Fibroblast of upper back skin (primary cell): ENCODE data around the gene HOXC11.

Source experiments
- DNase-seq: peaks from one replicate; pipeline ENCODE4 v3.0.0-alpha.2; 2013

Gene HOXC11

DNA sequence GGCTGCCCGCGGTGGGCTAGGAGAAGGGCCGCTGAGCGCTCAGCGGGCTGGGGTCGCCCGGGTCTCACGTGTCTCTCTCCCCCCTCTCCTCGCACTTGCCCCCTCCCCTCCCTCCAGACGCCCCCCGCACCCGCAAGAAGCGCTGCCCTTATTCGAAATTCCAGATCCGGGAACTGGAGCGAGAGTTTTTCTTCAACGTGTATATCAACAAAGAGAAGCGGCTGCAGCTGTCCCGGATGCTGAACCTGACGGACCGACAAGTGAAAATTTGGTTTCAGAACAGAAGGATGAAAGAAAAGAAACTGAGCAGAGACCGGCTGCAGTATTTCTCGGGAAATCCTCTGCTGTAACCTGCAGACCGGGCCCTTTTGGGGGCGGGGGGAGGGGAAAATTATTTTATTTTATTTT, 2.1 kb downstream of the HOXC11 start:
- no peak for DNase-seq

DNA sequence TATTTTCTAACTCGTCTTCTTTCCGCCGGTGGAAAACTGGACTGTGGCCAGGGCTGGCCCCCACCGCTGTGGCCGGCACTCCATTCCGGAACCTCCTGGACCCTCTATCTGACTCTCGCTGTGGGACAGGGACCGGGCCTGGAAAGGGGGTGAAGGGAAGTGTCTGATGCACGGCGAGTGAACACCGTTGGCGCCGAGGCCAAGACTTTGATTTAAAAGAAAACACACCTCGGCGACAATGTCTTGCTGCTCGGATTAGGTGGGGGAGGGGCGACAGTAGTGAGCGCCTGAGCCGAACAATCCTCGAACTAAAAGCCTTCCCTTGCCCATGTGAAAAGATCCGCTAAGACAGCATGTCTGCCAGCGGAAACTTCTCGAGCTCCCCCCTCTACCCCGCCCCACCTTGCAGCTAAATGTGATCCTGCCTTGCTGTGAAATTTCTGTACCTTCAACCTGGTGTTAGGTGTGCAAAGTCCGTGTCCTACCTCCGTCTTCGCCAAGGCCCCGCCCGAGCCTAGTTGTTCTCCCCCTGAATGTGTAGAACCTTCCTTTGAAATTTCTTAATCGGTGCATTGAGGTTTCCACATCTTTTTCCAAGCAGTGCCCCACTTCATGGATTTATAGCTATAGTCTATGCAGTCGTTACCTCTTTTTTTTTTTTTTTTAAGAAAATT, 2.7 kb downstream of the HOXC11 start:
- no peak for DNase-seq

DNA sequence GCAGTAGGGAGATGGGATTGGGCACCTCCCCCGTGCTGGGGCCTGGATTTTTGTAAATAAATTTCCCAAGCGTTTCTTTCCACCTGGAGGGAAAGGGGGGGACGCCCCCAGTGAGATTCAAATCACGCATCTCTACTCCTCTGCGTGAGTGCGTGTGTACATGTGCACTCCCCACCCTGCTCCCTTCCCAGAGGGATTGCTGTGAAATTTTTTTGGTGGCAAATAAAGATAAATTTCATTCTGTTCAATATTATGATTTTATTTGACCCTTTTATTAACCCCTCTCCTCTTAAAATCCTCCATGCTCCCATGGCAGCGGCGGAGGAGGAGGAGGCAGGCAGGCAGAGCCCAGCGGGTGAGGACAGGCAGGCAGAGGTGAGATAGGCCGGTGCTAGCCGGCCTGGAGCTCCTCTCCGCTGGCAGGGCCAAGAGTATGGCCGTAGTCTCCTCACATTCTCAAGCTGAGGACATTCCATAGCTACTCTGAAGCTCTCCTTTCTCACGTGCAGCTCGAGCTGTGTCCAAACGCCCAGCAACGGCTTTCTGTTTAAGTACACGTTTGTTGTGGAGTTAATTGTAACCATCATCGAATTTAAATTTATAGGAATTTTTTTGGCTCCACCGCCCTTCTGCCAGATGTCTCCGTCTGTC, 3.4 kb downstream of the HOXC11 start:
- no peak for DNase-seq

DNA sequence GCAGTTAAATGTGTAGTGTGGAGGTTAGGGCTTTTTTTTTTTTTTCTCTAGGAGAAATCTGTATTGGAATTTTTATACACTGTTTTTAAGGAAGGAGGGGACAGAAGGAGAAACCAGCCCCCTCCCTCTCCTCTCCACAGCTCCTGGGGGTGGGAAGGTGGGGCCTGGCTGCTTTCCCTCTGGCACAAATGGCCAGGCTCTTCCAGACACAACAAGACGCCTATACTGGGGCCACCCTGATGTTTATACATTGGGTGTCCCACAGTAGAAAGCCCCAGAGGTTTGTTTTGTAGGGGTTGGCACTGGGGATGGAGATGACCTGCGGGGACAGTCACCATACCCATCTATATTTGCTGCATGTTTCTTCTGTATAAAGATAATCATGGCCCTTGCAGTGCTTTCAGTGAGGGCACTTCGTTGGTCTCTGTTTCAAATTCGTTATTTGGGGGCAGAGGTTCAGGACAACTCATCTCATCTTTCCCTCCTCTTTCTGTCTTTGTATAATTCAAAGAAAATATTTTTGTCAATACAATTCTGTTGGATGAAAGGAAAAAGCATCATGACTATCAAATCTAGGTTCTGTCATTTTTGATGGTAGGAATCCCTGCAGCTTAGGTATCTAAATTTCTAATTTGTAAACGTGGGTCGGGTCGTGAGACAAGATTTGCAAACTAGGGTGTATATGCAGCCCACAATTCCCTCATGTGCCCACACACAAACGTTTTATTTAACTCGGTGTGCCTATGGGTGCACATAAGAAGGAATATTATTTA, 4.1 kb downstream of the HOXC11 start:
- DNase-seq: no peak

DNA sequence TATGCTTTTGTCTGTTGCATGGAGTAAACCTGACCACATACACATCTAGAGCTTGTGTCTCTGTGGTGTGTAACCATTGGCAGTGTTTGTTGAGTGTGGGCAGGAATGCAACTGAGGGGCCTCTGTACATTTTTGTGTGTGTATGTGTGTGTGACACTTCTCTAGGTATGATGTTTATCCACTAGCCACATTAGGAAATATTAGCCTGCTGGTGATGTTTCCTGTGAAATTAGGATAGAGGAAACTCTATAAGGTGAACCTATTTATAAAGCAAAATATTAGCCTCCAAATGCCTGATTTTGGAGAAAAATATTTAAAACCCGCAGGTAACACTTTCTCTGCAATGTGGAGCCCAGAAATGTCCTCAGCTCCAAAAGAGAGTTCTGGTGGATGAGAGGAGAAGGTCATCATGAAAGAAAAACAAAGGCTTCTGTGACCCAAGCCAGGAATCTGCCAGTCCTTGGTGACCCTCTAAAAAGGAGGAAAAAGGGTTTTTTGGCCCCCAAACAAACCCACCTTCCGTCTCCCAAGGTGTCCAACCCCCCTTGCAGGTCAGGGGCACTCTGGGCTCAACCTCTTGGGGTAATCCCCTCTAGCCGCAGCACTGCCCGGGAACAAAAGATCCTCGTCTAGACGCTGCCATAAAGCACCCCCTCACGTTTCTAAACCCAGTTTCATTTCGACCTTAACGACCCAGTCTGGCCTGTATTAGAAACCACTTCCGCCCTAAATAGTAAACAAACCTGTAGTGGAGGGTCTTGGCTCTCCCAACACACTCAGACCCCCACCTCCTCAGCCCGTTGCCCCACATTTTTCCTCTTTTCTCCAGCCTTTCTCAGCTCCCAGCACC, 4.9 kb downstream of the HOXC11 start:
- DNase-seq: no peak

DNA sequence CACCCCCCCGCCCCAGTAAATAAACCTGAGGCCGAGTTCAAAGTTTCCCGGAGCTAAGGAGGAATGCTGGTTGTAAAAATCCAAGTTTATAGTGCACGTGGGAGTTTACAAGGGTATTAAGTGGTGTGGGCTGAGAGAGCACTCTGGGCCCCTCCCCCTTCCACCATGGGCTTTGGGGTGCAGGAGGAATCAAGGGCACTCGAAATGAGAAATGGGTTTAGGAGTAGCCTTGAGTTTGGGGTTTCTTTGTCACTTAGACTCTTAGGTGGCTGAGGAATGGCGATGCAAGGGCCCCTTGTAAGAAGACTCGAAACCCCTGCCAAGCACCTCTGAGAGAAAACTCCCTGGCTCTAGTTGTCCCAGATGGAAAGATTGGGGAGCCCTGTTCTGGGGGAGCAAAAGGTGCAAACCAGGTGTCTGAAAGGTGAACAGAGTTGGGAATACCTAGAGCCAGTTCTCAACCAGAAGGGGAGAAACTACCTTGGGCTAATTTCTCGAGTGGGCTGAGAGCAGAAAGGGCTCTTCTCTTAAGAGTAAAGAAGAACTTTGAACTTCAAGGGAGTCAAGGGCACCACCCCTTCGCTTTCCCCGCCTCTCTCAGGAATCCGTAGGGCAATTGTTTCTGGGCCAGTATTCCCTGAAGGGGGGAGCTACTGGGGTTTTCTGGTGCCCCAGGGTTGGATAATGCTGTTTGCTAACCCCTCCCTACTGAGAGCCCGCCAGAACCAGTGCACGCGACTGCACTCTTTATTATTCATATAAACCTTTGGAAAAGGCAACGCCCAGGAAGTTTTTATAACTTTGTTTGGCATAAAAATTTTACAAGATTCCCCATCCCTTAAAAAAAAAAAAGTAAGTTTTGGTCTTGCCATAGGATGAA, 5.8 kb downstream of the HOXC11 start:
- DNase-seq: no peak

DNA sequence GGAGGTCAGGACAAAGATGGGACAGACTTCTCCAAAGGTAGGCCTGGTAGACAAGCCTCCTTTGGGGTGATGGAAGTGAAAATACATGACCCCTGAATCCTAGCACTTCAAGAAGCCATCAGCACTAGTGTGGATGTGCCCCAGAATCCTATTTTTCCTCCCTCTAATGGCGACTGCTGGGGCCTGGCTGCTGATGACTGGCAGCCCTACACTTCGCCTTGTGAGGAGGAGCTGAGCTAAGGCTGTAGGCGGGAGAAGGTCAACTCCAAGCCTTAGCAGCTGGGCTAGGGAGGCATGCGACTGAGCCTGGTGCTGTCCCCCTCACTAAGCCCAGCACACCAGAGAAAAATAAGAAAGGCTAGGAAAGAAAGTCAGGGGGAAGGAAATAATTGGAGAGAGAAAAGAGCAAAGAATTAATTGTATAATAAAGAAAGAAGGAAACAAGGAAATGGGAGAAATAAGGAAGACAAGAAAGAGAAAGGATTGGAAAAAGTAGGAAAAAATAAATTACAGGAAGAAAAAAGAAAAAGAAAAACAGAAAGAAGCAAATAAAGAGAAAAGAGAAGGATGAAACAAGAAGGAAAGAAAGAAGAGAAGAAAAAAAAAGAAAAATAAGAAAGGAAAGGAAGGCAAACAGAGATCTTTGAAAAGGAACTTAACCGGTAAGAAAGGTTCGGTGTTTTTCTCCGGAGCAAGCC, 7.3 kb downstream of the HOXC11 start:
- DNase-seq: no peak

DNA sequence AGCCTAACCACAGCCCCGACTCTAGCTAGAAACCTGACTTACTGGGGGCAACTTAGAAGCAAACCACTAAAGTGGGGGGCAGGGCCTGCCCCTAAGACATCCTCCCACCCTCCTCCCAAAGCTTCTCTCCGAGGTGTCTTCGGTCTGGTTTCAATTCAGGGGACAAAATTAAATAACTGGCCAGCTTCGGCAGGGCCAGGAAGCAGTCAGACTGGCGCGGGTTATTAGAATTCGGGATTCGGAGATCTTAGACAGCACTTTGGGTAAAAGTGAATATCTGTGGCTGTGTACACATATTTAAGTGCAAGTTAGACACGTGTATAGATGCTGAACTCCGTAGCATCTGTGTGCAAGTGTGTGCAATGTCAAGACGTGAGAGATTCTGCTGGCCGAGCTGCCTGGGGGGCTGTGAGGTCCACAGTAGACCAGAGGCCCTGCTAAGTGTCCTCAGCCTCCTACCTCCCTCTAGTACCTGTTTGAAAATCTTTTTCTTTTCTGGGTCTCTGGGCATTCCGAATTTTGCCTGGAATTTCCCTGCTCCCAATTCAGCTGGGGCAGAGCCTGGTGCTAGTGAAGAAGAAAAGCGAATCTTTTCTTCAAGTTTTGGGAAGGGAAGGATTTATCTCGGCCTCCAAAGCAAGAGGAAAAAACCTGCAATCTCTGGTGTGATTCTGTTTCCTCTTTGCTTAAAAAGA, 8.0 kb downstream of the HOXC11 start:
- DNase-seq: no peak

DNA sequence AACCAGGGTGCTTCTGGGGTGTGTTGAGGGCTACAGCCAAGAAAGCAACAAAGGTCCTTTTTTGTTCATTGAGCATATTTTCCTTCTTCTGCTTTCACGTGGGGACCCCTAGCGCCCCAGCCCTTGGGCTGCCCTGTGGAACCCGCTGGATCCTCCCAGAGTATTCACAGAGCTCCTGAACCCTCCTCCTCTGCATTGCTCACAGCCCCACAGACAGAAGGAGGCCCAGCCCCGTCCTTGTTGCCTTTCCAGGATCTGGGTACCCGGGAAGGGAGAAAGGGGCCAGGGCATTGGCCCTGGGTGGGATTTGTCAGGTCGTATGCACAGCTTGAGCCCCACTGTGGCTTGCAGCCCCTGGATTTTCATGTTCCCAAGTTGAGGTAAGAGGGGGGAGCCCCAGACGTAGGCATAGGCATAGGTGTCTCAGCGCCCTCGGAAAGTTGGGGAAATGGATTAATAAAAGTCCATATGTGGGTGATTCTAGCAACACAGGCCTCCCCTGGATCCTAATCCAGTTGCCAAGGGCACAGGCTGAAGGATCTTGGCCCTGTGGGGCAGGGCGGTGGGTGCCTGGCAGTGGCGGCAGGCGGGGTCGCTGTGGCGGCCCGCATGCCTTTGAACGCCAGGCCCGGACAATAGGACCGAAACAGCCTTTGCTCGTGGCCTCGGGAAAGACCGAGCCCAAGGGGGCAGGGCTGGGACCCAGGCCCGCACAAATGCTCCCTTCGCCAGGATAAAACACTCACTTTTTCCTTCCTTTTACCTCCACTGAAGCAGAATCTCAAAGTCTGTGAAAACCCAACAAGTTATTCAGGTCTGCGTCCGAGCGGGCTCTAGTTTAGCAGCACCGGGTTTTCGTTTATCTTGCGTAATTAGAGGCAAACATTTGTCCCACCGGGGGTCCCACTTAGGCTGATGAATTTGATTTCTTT, 9.0 kb downstream of the HOXC11 start:
- DNase-seq: no peak

DNA sequence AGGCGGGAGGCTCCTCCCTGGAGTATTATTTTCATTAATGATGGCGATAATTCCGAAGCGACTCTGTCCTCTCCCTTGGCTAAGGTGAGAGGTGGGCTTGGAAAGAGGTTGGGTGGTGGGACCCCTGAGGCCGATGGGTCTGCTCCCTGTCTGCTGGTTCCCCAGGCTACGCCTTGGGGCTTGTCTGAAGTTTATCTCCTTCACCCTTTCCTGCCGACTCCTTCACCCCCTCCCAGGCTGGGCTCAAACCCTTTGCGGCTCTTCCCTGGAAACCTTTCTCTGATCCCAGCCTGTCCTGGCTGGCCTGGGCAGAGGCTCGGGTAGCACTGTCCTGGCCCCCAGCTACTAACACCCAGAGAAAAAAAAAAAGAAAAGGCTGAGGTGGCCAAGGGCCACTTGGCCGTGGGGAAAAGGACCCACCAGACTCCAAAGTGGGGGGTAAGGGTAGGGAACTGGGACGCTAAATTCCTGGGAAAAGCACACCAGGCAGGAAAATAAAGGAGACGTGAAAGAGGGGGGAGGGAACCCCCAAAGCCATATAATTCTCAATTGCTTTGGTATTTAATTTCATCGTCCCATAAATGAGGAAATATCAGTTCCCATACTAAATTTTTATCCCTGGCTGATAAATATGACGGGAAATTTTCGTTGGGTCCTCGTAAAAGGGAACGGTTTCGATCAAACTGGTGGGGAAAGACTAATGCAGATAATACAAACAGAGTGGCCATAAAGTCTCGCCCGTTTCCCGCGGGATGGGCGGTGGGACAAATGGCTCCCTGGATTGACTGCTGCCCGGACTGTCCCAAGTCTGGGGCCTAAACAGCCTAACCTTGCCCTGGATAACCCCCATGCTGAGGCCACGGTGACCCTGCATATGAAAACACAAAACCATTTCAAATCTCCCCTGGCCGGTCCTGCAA, 10.0 kb downstream of the HOXC11 start:
- no peak for DNase-seq

DNA sequence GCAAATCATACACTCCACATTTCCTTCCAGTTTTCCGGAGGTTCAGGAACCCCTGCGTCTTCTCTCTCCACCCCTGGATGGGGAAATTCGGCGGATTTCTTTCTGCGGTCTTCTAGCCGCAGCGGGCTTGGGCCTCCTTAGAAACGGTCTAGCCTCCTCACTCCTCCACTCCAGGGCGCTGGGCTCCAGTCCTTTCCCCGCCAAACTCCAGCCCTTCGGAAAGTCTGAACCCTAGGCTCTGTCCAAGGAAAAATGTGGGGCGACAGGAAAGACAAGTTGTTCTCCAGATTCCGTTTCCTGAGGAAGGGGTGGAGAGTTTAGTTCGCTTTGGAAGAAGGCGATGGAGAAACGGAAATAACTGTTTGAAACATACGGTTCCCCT, 10.6 kb downstream of the HOXC11 start:
- no peak for DNase-seq

DNA sequence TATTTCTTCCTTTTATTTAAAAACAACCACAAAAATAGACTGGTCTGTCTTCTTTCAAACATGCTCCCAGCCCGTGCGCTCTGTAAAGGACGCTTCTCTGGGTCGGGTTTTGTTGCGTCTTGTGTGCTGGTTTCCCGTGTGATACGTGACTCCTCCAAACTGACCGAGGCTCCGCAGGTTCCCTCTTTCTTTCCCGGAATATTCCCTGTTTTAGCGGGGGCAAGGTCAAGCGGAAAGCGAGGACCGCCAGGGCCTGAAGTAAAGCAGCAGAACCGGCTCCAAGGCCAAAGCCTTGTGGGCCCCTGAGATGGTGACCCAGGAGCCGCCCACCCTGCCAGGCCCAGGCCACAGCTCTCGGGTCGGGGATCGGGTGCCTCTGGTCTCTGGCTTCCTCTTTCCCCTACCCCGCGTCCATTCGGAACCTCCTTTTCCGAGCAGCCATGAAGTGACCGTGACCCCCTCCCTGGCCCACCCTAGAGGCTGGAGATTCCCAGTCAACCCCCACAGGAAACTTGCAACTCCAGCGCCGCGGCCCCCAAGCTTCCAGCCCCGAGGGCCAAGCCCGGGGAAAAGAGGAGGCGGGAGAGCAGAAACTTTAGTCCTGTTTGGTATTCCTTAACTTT, 11.1 kb downstream of the HOXC11 start:
- DNase-seq: no peak

DNA sequence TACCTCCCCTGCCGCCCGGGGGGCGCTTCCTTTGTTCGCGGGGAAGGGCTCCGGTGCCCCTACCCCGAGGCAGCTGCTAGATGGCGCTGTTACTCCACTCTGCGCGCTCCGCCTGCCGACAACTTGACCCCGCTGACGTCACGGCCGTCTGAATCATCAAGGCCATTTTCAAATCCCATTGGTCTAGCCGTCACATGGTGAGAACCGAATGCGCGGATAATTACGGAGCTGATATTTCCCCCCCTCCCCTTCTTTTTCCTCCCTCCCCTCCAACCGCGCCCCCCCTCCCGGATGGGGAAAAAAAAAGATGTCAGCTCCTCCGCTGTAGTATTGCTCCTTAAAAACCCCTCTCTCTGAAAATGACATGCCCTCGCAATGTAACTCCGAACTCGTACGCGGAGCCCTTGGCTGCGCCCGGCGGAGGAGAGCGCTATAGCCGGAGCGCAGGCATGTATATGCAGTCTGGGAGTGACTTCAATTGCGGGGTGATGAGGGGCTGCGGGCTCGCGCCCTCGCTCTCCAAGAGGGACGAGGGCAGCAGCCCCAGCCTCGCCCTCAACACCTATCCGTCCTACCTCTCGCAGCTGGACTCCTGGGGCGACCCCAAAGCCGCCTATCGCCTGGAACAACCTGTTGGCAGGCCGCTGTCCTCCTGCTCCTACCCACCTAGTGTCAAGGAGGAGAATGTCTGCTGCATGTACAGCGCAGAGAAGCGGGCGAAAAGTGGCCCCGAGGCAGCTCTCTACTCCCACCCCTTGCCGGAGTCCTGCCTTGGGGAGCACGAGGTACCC, 12.2 kb downstream of the HOXC11 start, which contains the start of gene HOXC10:
Gene HOXC10 (plus strand): TSS at position 246 of the 791 bp plus-strand sequence. CDS start 114 bp downstream, at position 360.
- peak; percentile 93 for DNase-seq

DNA sequence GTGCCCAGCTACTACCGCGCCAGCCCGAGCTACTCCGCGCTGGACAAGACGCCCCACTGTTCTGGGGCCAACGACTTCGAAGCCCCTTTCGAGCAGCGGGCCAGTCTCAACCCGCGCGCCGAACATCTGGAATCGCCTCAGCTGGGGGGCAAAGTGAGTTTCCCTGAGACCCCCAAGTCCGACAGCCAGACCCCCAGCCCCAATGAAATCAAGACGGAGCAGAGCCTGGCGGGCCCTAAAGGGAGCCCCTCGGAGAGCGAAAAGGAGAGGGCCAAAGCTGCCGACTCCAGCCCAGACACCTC, 12.7 kb downstream of the HOXC11 start:
- no peak for DNase-seq

DNA sequence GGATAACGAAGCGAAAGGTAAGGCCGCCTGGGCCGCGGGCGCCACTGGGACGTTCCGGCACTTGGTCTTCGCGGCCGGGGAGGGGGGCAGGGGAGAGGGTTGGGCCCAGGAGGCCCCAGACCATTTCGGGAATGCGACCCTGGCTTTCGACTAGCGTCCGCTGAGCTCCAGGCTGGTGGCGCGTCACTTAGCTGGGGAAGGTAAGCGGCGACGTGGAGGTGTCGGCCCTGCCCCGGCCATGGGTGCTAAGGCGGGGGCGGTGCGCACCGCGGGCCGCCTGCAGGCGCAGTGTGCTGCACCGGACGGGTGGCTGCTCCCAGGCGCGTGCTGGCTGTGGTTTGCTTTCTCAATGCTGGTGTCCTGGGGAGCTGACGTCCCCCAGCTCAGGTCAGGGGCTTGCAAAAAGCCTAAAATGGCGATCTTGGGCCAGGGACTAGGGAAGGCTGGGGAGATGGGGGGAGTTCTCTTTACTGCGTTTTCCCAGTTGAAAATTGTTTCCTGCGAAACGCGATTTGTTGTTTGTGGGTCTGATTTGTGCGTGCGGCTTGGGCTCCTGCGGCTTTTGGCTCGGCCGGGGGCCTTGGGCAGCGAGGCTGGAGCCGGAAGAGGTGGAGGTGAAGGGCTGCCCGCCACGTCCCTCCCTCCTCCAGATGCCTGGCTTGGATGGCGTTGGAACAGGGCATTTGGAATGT, 13.2 kb downstream of the HOXC11 start:
- no peak for DNase-seq

DNA sequence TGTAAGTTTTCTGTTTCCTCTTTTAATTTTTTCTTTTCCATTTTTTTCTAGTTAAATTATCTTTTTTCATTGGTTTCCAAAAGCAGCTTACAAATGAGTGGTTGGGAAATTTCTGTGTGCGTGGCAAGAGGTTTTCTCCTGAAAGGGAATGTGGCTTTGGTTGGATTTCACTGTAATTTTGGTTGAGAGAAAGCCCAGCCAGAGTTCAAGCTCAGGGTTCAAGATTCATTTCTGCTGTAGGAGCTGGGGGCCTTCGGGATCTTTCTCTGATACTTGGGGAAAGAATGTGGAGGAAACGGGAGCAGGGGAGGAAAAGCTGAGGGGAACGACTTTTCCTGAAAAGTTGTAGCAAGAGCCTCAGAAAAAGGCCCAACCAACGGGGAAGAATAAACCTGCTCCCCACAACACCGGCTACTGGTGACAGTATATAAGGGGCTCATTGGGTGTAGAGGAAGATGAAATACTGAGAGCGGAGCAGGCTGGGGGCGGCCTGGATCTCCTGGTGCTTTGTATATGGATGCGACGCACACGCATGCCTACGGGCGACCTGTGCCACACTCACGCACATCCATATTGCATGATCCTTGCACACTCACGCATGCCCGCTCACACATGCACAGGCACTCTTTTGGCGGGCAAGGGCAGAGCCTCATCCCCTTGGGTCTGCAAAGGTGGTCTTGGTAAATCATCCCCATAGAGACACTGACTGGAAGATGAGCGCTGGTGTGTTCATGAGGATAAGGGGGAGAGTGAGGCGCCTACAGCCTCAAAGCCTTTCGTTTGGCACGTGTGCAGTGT, 14.0 kb downstream of the HOXC11 start:
- DNase-seq: no peak
